Activated T-cell treated with anti-CD3 and anti-CD28 coated beads for 48 hours (primary cell): ENCODE data around the gene RIPOR1.

Source experiments
- DNase-seq: peaks from one replicate; pipeline ENCODE4 v3.0.0-alpha.2; 2020; ENCODE audit warnings: low read depth

The RIPOR1 gene

DNA sequence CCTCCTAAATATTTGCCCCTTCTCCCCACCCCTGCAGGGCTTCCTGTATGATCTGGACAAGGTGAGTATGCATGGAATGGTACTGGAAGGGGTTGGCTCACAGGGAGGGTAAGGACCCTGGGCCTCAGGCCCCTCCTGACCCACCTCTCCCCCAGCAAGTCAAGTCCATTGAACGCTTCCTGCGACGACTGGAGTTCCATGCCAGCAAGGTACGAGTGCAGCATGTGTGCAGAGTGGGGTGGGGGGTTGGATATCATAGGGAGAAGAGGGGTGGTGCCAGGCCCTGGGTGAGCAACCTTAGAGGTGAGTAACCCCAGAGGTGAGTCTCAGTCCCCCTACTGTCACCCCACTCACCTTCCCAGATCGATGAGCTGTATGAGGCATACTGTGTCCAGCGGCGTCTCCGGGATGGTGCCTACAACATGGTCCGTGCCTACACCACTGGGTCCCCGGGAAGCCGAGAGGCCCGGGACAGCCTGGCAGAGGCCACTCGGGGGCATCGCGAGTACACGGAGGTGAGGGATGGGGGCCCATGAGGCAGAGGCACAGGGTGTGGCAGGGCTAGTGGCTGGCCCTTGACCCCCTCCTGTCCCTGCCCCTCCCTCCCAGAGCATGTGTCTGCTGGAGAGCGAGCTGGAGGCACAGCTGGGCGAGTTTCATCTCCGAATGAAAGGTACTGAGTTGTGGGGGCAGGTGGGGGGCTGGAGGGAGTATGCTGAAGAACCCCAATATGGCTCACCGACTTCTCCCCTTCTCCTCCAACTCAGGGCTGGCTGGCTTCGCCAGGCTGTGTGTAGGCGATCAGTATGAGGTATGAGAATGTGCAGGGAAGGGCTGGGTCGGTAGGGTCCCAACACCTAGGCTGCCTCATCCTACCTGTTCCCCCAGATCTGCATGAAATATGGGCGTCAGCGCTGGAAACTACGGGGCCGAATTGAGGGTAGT is 11.3 kb downstream of the RIPOR1 start:
- DNase-seq = no peak

DNA sequence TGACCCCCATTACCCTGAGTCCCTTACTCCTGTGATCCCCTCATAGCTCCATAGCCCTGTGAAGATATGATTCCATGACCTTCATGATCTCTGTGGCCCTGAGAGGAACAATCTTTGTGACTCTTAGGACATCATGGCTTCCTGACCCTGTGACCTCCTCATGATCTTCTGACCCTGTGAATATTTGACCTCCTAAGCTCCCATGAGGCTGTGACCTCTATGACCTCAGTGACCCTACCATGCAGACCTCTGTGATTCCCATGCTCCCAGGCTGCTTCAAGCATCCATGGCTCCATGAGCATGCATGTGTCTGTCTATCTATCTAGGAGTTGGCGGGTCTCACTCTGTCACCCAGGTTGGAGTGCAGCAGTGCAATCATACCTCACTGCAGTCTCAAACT is 12.1 kb downstream of the RIPOR1 start:
- DNase-seq = no peak

DNA sequence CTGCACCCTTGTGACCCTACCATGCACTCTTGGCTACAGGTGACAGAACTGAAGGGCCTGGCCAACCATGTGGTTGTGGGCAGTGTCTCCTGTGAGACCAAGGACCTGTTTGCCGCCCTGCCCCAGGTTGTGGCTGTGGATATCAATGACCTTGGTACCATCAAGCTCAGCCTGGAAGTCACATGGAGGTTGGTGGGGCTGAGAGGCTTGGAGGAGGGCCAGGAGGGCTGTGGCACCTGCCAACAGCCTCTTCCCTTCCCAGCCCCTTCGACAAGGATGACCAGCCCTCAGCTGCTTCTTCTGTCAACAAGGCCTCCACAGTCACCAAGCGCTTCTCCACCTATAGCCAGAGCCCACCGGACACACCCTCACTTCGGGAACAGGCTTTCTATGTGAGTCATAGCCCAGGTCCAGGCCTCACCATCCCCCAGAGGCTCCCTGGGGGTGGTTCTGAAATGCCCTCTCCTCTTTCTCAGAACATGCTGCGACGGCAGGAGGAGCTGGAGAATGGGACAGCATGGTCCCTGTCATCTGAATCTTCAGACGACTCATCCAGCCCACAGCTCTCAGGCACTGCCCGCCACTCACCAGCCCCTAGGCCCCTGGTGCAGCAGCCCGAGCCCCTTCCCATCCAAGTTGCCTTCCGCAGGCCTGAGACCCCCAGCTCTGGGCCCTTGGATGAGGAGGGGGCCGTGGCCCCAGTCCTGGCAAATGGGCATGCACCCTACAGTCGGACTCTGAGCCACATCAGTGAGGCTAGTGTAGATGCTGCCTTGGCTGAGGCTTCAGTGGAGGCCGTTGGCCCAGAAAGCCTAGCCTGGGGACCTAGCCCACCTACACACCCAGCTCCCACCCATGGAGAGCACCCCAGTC is 13.0 kb downstream of the RIPOR1 start:
- no peak for DNase-seq

DNA sequence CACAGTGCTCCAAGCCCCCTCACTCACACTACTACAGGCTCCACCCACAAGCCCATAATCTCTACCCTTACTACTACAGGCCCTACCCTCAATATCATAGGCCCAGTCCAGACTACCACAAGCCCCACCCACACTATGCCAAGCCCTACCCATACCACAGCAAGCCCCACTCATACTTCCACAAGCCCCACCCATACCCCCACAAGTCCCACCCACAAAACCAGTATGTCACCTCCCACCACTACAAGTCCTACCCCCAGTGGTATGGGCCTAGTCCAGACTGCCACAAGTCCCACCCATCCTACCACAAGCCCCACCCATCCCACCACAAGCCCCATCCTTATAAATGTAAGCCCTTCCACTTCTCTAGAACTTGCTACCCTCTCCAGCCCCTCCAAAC is 13.8 kb downstream of the RIPOR1 start:
- peak; percentile 57 for DNase-seq

DNA sequence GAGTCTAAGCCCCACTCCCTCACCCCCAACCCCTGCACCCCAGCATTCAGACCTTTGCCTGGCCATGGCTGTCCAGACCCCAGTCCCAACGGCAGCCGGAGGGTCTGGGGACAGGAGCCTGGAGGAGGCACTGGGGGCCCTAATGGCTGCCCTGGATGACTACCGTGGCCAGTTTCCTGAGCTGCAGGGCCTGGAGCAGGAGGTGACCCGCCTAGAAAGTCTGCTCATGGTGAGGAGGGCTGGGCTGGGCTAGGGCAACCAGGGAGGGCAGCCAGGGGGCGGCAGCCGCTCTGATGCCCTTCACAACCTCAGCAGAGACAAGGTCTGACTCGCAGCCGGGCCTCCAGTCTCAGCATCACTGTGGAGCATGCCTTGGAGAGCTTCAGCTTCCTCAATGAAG is 14.4 kb downstream of the RIPOR1 start:
- DNase-seq = no peak

DNA sequence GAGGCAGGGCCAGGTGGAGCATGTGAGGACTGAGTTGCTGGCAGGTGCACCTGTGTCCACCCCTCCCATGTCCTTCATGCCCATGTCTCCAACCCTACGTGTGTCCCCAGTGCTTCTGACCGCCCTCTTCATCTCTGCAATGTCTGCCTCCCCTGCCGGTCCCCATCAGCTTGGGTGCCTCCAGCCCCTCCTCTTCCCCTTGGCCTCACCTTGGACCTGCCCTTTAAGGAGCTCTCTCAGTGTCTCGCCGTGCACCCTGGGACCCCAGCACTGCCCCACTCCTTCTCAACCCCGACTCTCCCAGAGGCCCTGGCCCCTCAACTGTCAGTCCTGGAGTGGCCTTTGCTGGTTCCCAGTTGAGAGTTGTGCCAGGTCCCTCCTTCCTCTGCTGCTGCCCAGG is 15.0 kb downstream of the RIPOR1 start:
- no peak for DNase-seq

DNA sequence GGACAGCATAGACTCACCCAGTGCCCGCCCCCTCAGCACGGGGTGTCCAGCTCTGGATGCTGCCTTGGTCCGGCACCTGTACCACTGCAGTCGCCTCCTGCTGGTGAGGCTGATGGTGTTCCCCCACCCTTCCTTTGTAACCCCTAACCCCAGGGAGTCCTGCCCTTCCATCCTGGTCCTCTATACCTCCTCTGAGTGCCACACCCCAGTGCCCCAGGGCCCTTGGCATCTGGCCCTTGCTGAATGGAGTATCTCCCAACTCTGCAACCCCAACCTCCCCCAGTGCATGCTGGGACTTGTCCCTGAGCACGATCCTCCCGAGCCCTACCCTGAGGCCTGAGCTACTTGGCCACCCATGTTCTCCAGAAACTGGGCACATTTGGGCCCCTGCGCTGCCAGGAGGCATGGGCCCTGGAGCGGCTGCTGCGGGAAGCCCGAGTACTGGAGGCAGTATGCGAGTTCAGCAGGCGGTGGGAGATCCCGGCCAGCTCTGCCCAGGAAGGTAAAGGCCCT is 15.8 kb downstream of the RIPOR1 start:
- DNase-seq = no peak

DNA sequence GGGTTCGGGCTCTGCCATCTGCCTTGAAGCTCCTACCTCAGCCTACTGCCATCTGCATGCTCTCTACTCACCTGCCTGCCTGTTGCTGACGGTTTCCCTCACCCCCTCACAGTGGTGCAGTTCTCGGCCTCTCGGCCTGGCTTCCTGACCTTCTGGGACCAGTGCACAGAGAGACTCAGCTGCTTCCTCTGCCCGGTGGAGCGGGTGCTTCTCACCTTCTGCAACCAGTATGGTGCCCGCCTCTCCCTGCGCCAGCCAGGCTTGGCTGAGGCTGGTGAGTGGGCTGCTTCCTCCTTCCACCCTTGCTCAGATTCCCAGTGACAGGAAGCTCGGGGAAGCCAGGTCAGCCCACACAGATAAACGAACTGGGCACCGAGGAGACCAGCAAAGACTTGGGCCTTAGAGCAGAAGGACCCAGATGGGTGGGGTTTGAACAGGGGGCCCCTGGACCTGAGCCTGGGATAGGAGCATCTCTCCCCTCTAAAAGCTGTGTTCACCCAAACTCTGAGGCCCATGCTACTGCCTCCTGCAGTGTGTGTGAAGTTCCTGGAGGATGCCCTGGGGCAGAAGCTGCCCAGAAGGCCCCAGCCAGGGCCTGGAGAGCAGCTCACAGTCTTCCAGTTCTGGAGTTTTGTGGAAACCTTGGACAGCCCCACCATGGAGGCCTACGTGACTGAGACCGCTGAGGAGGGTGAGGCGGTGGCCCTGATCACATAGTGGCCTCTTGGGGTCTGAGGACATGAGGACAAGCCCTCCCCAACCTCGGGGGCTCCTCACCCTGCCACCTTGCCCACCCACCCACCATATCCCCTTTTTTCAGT is 16.4 kb downstream of the RIPOR1 start:
- DNase-seq = no peak

DNA sequence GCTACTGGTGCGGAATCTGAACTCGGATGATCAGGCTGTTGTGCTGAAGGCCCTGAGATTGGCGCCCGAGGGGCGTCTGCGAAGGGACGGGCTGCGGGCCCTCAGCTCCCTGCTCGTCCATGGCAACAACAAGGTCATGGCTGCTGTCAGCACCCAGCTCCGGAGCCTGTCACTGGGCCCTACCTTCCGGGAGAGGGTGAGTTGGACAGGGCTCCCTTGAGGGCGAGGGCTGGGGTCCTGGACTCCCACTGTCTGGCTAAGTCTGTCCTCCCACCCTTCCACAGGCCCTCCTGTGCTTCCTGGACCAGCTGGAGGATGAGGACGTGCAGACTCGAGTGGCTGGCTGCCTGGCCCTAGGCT is 17.0 kb downstream of the RIPOR1 start:
- DNase-seq = no peak

DNA sequence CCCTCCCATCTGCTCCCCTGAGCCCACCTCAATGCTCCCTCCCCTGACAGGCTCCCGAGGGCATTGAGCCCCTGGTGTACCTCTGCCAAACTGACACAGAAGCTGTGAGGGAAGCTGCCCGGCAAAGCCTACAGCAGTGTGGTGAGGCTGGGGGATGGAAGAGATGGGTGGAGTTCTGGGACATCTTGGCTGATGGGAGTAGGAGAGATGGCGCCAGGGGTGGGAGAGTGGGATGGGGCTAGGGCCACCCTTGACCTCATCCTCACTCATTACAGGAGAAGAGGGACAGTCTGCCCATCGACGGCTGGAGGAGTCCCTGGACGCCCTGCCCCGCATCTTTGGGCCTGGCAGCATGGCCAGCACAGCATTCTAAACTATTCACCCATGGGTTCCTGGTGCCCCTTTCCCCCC is 17.5 kb downstream of the RIPOR1 start:
- no peak for DNase-seq

DNA sequence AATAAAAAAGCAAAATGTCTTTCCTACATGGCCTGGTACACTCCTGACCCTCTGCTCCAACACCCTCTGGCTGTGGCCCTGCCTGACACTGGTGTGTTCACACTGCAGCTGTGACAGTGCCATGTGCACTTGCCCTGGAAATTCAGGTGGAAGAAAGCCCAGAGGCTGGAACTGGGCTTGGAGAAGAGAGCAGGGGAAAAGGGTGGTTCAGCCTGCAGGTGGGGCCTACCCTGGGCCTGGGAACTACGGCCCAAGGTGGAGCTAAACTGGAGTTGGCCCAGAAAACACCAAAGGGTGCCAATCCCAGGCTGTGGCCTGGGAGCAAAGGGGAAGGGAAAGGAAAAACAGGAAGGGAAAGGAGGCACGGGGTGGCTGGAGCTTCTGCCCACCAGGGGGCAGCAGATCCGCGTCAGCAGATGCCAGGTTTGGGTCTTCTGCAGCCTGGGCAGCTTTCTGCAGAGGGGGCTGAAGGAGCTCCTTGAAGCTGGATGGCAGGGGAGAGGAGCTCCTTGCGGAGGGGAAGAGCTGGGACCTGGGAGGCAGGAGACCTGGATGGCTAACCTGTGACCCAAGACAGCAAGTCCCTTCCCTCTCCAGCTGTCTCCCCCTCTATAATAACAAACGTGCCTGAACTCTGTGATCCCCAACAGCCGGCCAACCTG is 18.3 kb downstream of the RIPOR1 start:
- DNase-seq = peak; percentile 61

DNA sequence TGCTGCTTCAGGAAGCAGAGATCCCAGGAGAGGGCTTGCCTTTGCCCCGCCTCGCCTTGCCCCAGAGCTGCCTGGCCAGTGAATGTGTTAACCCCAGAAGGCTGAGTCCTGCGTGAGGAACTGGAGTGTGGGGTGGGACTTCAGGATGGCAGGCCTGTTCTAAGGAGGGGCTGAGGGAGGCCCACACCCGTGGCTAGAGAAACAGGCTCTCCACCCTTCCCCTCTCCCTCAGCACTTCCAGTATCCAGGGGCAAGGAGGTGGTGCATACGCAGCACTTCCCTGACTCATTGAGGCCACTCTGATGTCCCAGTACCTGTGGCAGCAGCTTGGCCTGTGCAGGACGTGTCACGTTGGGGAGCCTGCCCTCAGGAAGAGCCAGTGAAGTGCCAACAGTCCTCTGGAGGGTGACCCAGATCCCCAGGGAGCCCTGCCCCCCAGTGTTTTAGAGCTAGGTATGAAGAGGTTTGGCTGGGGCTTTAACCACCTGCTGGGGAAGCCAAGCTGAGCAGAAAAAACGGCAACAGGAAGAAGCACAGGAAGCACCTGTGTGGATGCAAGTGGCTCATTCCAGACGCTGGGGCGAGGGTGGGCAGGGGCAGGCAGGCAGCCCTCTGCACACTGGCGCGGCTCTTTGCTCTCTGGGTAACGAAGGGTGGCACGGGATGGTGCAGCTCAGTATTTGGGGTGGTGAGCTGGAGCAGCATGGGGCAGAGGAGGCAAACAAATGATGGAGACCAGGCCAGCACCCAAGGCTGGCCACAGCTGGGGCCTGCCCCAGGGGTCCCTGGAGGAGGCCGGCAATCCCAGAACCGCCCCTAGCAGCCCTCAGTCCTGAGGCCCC is 19.0 kb downstream of the RIPOR1 start:
- no peak for DNase-seq

DNA sequence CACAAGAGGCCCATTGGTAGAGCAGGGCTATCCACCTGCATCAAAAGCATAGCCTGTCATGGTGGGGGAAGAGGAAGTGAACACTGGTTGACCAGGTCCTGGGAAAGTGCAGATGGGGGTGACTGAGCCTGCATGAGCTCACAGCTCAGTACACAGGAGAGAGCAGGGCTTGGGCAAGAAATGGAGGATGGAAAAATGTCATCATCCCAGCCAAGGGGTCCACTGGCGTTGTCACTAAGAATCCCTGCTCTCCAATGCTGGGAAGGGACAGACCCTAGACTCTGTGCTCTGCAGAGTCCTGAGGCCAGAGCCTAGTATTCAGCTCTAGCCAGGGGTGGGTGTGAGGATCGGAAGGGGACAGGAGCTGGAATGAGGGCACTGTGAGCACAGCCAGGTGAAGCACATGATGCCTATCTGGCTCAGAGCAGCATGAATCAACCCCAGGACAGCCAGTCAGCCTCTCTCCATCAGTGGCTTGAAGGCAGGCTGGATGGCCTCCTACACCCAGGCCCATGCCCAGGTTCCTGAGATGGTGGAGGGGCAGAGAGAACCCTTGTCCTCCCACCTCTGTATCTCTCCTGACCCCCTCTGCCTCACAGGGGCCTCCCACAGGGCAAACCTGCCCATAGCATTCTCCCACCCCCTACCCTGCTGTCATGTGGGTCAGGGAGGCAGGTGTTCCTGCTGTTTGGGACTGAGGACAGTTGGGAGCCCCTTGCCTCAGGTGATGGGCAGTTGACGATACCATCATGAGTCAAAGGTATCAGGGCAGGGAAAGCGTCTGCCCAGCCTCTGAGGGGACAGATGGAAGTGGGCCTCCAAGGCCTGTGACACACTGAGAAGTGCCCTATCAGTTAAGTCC is 19.9 kb downstream of the RIPOR1 start:
- DNase-seq = no peak

DNA sequence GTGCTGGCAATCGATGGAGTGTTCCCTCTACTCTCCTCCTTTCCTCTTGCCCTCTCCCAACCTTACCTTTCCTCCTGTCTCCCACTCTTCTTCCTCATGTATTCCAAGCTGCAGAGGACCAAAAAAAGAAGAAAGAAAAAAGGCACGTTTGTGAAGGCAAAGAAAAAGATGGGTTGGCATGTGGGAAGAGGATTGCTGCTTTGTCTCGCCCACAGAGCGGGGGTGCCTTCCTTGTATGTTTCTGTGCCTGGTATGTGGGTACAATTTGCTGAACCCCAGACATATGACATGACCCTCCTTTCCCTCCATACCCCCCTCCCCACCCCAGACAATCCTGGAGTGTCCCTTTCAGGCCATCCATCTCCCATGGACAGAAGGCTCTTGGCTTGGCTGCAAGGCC is 20.6 kb downstream of the RIPOR1 start:
- DNase-seq = no peak

DNA sequence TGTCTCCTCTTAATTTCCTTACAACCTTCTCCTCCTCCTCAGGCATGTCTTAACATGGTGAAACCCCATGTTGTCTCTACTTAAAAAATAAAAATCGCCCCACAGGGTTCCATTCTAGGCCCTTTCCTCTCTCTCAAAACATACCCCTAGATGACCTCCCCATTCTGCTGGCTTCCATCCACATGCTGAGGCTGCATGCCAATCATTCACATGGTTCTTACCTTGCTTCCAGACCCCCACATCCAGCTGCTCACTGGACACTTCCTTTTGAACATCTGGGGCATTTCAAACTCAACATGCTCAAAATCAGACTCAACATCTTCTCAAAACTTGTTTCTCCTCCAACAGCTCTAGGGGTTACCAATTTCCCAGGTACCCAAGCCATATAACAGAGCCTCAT is 21.3 kb downstream of the RIPOR1 start:
- no peak for DNase-seq

DNA sequence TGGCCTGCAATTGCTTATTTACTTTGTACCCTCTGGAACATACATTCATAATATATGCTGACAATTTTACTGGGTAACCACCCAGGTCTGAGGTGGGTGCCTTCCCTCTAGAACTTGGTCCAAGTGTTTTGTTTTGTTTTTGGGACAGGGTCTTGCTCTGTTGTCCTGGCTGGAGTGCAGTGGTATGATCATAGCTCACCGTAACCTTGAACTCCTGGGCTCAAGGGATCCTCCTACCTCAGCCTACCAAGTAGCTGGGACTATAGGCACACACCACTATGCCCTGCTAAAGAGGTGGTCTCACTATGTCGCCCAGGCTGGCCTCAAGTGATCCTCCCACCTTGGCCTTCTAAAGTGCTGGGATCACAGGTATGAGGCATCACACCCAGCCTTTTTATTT is 22.5 kb downstream of the RIPOR1 start:
- DNase-seq = no peak

DNA sequence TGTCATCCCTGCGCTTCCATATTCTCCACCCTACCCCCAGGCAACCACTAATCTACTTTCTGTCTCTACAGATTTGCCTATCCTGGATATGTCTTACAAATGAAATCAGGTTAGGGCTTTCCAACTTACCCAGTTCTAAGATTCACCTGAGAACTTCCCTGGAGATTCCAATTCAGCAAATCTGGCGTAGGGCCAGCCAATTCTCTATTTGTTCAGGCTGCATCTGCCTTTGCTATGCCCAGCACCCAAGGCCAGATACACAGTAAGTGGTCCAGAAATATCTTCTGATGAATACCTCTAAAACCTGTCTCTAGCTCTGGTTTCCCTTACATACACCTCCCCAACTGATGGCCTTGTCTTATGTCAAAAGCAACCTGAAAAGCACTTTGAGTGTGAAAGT is 23.3 kb downstream of the RIPOR1 start:
- no peak for DNase-seq

DNA sequence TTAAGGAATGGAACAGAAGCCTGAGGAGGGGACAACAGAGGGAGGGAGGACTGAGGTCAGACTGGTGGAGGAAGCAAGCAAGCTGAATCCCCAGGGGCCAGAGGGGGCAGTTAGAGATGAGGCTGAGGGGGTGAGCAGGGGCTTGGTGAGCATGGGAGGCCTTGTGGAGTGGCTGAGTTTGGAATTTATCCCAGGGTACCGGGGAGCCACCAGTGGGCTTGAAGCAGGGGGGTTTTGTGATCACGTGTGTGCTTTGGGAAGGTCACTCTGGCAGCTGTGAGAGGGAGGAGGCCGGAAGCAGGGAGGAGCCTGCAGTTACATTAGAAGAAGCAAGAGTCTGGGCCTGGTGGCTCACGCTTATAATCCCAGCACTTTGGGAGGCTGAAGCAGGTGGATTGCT is 23.8 kb downstream of the RIPOR1 start:
- no peak for DNase-seq

DNA sequence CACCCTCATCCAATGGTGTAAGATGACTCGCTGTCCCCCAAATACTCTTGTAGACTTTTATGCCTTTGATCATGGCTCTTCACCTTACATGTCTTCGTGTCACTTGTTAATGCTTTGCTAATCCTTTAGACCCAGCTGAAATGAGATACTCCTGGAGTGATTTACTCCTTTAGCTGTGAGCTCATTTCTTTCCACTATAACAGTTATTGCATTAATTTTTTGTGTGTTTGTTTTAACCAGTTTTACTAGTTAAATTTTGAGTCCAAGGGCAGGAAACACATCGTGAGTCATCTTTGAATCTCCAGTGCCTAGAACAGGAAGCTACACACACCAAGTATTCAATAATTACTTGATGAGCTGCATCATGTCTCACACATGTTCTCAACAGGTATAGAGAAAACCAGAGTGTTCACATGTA is 27.2 kb downstream of the RIPOR1 start:
- no peak for DNase-seq

DNA sequence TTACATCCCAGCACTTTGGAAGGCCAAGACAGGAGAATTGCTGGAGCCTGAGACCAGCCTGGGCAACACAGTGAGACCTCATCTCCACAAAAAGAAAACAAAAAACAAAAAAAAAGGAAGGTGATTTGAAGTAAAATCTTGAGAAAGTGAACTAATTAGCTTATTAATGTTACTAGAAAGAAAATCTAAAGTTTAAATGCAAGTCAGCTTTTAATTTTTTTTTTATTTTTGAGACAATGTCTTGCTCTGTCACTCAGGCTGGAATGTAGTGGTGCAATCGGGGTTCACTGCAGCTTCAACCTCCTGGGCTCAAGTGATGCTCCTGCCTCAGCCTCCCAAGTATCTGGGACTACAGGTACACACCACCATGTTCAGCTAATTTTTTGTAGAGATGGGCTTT is 30.2 kb downstream of the RIPOR1 start:
- DNase-seq = no peak
